Cerebellar cortex (tissue), 1 donor: ENCODE measurements around the gene PIK3CB.

Experiments used
- DNase-seq: peaks from one replicate; pipeline ENCODE4 v3.0.0-alpha.2; 2015; ENCODE audit warnings: low spot score

PIK3CB gene

GRCh38 chr3:138834596-138835396 is at the start of gene PIK3CB:
PIK3CB (minus strand) TSS chr3:138834928; CDS start chr3:138759343, 75,585 bp downstream.
- DNase-seq: peak; percentile 88

- no peak for DNase-seq
Observed at GRCh38 chr3:138881233-138881632, 46.5 kb upstream of the PIK3CB start.

- no peak for DNase-seq
Observed at GRCh38 chr3:138879541-138880380, 45.0 kb upstream of the PIK3CB start.

GRCh38 chr3:138877226-138877625 is 42.5 kb upstream of the PIK3CB start:
- DNase-seq: no peak

- DNase-seq: no peak
Observed at GRCh38 chr3:138875754-138876664, 41.3 kb upstream of the PIK3CB start.

- no peak for DNase-seq
Observed at GRCh38 chr3:138875096-138875753, 40.5 kb upstream of the PIK3CB start.

GRCh38 chr3:138873471-138874278 is 38.9 kb upstream of the PIK3CB start:
- no peak for DNase-seq

GRCh38 chr3:138872632-138873031 is 37.9 kb upstream of the PIK3CB start:
- no peak for DNase-seq

GRCh38 chr3:138867996-138868395 is 33.3 kb upstream of the PIK3CB start:
- no peak for DNase-seq

- DNase-seq: no peak
Observed at GRCh38 chr3:138863776-138864113, 29.0 kb upstream of the PIK3CB start.

GRCh38 chr3:138862924-138863775 is 28.4 kb upstream of the PIK3CB start:
- DNase-seq: no peak

- no peak for DNase-seq
Observed at GRCh38 chr3:138862531-138862923, 27.8 kb upstream of the PIK3CB start.

- no peak for DNase-seq
Observed at GRCh38 chr3:138861798-138862197, 27.1 kb upstream of the PIK3CB start.

- no peak for DNase-seq
Observed at GRCh38 chr3:138856799-138857198, 22.1 kb upstream of the PIK3CB start.

- no peak for DNase-seq
Observed at GRCh38 chr3:138854940-138855339, 20.2 kb upstream of the PIK3CB start.

GRCh38 chr3:138854204-138854603 is 19.5 kb upstream of the PIK3CB start:
- no peak for DNase-seq

- no peak for DNase-seq
Observed at GRCh38 chr3:138850151-138850550, 15.4 kb upstream of the PIK3CB start.

GRCh38 chr3:138849222-138849940 is 14.7 kb upstream of the PIK3CB start:
- no peak for DNase-seq

- no peak for DNase-seq
Observed at GRCh38 chr3:138848696-138849095, 14.0 kb upstream of the PIK3CB start.
